B cell (primary cell): Measurements from ENCODE around the gene ZFYVE9. TPM values are rescaled to one million over a fixed set of nuclear protein-coding genes. Genes with fewer than 3 reads are reported as not detected.

ENCODE experiments used
- ATAC-seq: fragments of 200-7000 bp; cut with Tn5 transposase; one replicate; pipeline ENCODE4 v1.10.0; 2021; ENCODE audit warnings: low read depth, mild to moderate bottlenecking, moderate number of reproducible peaks, moderate library complexity
- CTCF ChIA-PET: fragments of 350-600 bp; sonication (Branson Sonifier 250); formaldehyde crosslinking; loops from one replicate; lab custom pipeline; 2021; ENCODE audit warnings: antibody characterized with exemption, inconsistent platforms; lab: Charles Lee
- POLR2A ChIA-PET: fragments of 350-600 bp; sonication (Branson Sonifier 250); formaldehyde crosslinking; loops from one replicate; lab custom pipeline; 2021; ENCODE audit warnings: antibody characterized with exemption; lab: Charles Lee
- DNase-seq: peaks from one replicate; pipeline ENCODE4 v3.0.0; 2013
- H2AFZ ChIP-seq: 2 replicates; pipeline ENCODE4 v1.6.1; 2012; ENCODE audit warnings: mild to moderate bottlenecking, low read depth, low read length; ENCODE audit not compliant: insufficient read depth, poor library complexity, severe bottlenecking
- H3K27ac ChIP-seq, 2 donors: 1 replicate in 1 of 2; 2 replicates in 1 of 2; pipeline ENCODE4 v1.5.1; 2012 to 2013; ENCODE audit warnings: low read length in 2 of 2, mild to moderate bottlenecking in 2 of 2, moderate library complexity in 1 of 2
- H3K27me3 ChIP-seq, 4 experiments: fragments of 200-600 bp in 1 of 4; sonication (generic) in 1 of 4; replicated peaks in 1 of 4; 1 replicate in 2 of 4; 2 replicates in 2 of 4; pipeline versions ENCODE4 v1.6.1 to v1.7.0; 2013 to 2016; ENCODE audit warnings: low read length in 3 of 4, mild to moderate bottlenecking in 2 of 4, mixed read lengths in 1 of 4, moderate library complexity in 1 of 4; ENCODE audit not compliant: insufficient read depth in 4 of 4, control insufficient read depth in 3 of 4; ENCODE audit errors: control extremely low read depth in 1 of 4
- H3K36me3 ChIP-seq, 2 experiments: replicated peaks in 1 of 2; 1 replicate in 1 of 2; 2 replicates in 1 of 2; pipeline versions ENCODE4 v1.6.1 to v1.7.1; 2013; ENCODE audit warnings: low read length in 1 of 2; ENCODE audit not compliant: insufficient read depth in 2 of 2, control insufficient read depth in 1 of 2; ENCODE audit errors: control extremely low read depth in 1 of 2, extremely low read depth in 1 of 2
- H3K4me1 ChIP-seq, 2 donors: fragments of 200-600 bp in 1 of 2; sonication (generic) in 1 of 2; 1 replicate in 1 of 2; 2 replicates in 1 of 2; pipeline versions ENCODE4 v1.5.1 to v1.6.1; 2013 to 2017; ENCODE audit warnings: low read length in 2 of 2; ENCODE audit not compliant: control insufficient read depth in 2 of 2, insufficient read depth in 2 of 2
- H3K4me2 ChIP-seq: replicated peaks from 2 replicates; pipeline ENCODE3; 2012; ENCODE audit warnings: mild to moderate bottlenecking, low read depth, low read length; ENCODE audit not compliant: poor library complexity, severe bottlenecking
- H3K4me3 ChIP-seq, 5 experiments: fragments of 200-600 bp in 1 of 5; sonication (generic) in 1 of 5; 1 replicate in 3 of 5; 2 replicates in 2 of 5; pipeline versions ENCODE4 v1.5.1 to v1.7.0; 2011 to 2016; ENCODE audit warnings: low read length in 4 of 5, mild to moderate bottlenecking in 4 of 5, low read depth in 2 of 5, control low read depth in 1 of 5, moderate library complexity in 1 of 5; ENCODE audit not compliant: insufficient read depth in 1 of 5; ENCODE audit errors: control extremely low read depth in 1 of 5, extremely low read depth in 1 of 5
- H3K79me2 ChIP-seq: fragments of 200-600 bp; sonication (generic); one replicate; pipeline ENCODE4 v1.6.0; 2016; ENCODE audit warnings: low read length; ENCODE audit not compliant: control insufficient read depth, insufficient read depth
- H3K9ac ChIP-seq: fragments of 200-600 bp; sonication (generic); 2 replicates; pipeline ENCODE4 v1.6.1; 2017; ENCODE audit warnings: mild to moderate bottlenecking, low read length, moderate library complexity
- H3K9me3 ChIP-seq, 3 donors: one replicate each; pipeline versions ENCODE4 v1.6.1 to v1.7.1; 2013; ENCODE audit warnings: low read length in 2 of 3; ENCODE audit not compliant: control insufficient read depth in 2 of 3, insufficient read depth in 1 of 3; ENCODE audit errors: control extremely low read depth in 1 of 3
- H4K20me1 ChIP-seq: 2 replicates; pipeline ENCODE4 v1.6.0; 2012; ENCODE audit warnings: mild to moderate bottlenecking, low read length; ENCODE audit not compliant: insufficient read depth, control insufficient read depth, poor library complexity, severe bottlenecking
- H3K27ac Mint-ChIP-seq: one replicate; pipeline ENCODE4 v1.8.0; 2021; ENCODE audit warnings: mixed read lengths
- H3K27me3 Mint-ChIP-seq: one replicate; pipeline ENCODE4 v1.8.0; 2021; ENCODE audit warnings: mixed read lengths
- H3K4me1 Mint-ChIP-seq: one replicate; pipeline ENCODE4 v1.8.0; 2021; ENCODE audit warnings: mixed read lengths
- H3K4me3 Mint-ChIP-seq: one replicate; pipeline ENCODE4 v1.8.0; 2021; ENCODE audit warnings: mixed read lengths
- H3K9me3 Mint-ChIP-seq: one replicate; pipeline ENCODE4 v1.8.0; 2022; ENCODE audit warnings: mixed read lengths; ENCODE audit not compliant: insufficient read depth
- CTCF ChIP-seq: fragments of 200-600 bp; IDR thresholded peaks from one replicate; pipeline ENCODE4 v1.8.0; 2022; ENCODE audit warnings: antibody characterized with exemption, mild to moderate bottlenecking
- EZH2 ChIP-seq: IDR thresholded peaks from 2 replicates; pipeline ENCODE4 v1.6.1; 2012; ENCODE audit warnings: borderline replicate concordance, low read depth, mild to moderate bottlenecking, moderate library complexity, low read length; ENCODE audit not compliant: insufficient read depth, poor library complexity, severe bottlenecking
- WGBS: methylation state at CpG from one replicate; pipeline ENCODE4 v1.1.5; 2013; ENCODE audit warnings: missing lambda C conversion rate; ENCODE audit not compliant: insufficient coverage; 5-methylcytosine and 5-hydroxymethylcytosine counted together
- intact Hi-C: fragments of 100-400 bp; cut with micrococcal nuclease; formaldehyde crosslinking; loops from one replicate; pipeline ENCODE4 v1.10.0; 2022
- polyA plus RNA-seq: library from polyadenylated mRNA; depleted of rRNA; stranded (reverse); fragments of >200 nt; gene quantifications from 2 replicates; pipeline ENCODE4 v1.2.3, GENCODE V29; 2012
- total RNA-seq, 2 donors: library from RNA; stranded (reverse); fragments of 120-200 nt in 1 of 2; gene quantifications; 1 replicate in 1 of 2; 2 replicates in 1 of 2; pipeline versions ENCODE4 v1.2.3 to v1.2.4, GENCODE V29; 2013 to 2022

Gene ZFYVE9
- total and polyA plus RNA-seq, 2 donors (not counting 1 experiment from before 2014, with no cell fraction given): 0.16 to 3.3 TPM

DNA sequence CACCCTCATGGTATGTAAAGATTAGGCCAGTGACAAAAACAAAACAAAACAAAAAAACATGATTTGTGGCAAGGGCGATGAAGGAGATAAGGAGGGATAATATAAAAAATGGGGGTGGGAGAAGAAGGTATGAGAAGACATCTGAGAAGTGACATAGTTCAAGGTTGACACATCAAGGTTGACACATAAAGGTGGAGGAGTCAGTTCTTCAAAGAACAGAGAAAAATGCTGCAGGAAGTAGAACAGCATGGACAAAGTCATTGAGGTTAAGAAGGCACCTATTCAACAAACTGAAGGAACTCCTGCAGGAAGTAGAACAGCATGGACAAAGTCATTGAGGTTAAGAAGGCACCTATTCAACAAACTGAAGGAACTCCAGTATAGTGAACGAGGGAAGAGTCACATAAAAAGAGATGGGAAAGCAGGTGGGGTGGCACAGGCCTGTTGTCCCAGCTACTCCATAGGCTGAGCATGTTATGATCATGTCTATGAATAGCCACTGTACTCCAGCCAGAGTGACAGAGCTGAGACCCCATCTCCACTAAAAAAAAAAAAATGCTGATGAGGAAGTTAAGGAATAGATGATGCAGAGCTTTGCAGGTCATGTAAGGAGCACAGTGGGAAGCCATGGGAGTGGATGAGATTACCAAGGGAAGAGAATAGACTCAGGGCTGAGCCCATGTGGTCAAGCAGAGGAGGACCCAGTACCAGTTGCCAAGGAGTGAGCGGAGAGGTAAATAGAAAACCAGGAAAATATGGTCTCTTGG is 101.5 kb downstream of the ZFYVE9 start:
- Histone ChIP-seq H3K36me3 (no peaks in the 10 kb centered on the region), H3K4me2 (no peak overlapping the region), H3K9me3 (no peaks in the 10 kb centered on the region), H3K27me3 (peaks cover 4 to 73% (median 69%) of the 10 kb centered on the region in 4 experiments), H3K79me2 (no peaks in the 10 kb centered on the region), H3K4me1 (peaks cover 6 to 24% of the 10 kb centered on the region in 2 donors), H2AFZ (no peak overlapping the region), H4K20me1 (peaks cover 5% of the 10 kb centered on the region), H3K27ac (no peak overlapping the region), H3K4me3 (no peak overlapping the region), H3K9ac (no peak overlapping the region)
- Mint-ChIP-seq H3K9me3 (peaks cover under 1% of the 10 kb centered on the region), H3K27ac (no peak overlapping the region), H3K27me3 (peaks cover 43% of the 10 kb centered on the region), H3K4me1 (peaks cover 10% of the 10 kb centered on the region), H3K4me3 (no peak overlapping the region)
- no CpG with 5 or more reads among the region's 3 CpGs for WGBS
- POLR2A ChIA-PET: interaction anchor here (0.5 kb wide), 1 partner anchor 42 kb away, joined by 3 read pairs; no protein-coding TSS in a partner anchor
- intact Hi-C loops: no loop called here
- CTCF ChIA-PET: no interaction called here
- no peak for ATAC-seq
- no peak for TF ChIP-seq EZH2
- no peak for TF ChIP-seq CTCF
- DNase-seq: no peak

DNA sequence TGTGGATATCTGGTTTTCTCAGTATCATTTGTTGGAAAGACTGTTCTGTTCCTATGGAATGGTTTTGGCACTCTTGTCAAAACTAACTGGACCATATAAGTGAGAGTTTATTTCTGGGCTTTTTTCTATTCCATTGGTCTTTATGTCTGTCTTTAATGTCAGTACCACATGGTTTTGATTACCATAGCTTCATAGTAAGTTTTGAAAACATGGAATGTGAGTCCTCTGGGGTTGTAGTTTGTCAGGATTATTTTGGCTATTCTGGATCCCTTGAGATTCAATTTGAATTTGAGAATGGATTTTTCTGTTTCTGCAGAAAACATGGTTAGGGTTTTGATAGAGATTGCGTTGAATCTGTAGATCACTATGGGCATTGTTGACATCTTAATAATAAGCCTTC is 107.9 kb downstream of the ZFYVE9 start:
- no peak for TF ChIP-seq CTCF
- no peak for TF ChIP-seq EZH2
- intact Hi-C loops: no loop called here
- Mint-ChIP-seq H3K27ac (no peak overlapping the region), H3K4me3 (no peak overlapping the region), H3K9me3 (no peaks in the 10 kb centered on the region), H3K27me3 (peaks cover 73% of the 10 kb centered on the region), H3K4me1 (no peaks in the 10 kb centered on the region)
- Histone ChIP-seq H3K36me3 (no peaks in the 10 kb centered on the region), H3K9ac (no peak overlapping the region), H4K20me1 (no peaks in the 10 kb centered on the region), H3K4me2 (no peak overlapping the region), H3K79me2 (no peaks in the 10 kb centered on the region), H3K4me3 (no peak overlapping the region), H3K27ac (no peak overlapping the region), H3K27me3 (peaks cover 0 to 62% (median 53%) of the 10 kb centered on the region in 4 experiments), H2AFZ (no peak overlapping the region), H3K9me3 (peaks cover 0 to 7% (median 1%) of the 10 kb centered on the region in 3 donors), H3K4me1 (no peaks in the 10 kb centered on the region)
- WGBS: no CpG with 5 or more reads among the region's 1 CpG
- CTCF ChIA-PET: no interaction called here
- ATAC-seq: no peak
- POLR2A ChIA-PET: no interaction called here
- no peak for DNase-seq
